SK-N-SH treated with all-trans-retinoic acid at 6 μM for 48 hours (cell line): ENCODE data around the gene WIPF2.

ENCODE experiments used
- ATAC-seq: fragments of 200-7000 bp; cut with Tn5 transposase; 3 replicates; pipeline ENCODE4 v1.9.1; 2020; ENCODE audit warnings: mild to moderate bottlenecking, moderate library complexity
- BACH2 ChIP-seq: fragments of 250-450 bp; sonication (Bioruptor Pico); IDR thresholded peaks from 2 replicates; pipeline ENCODE4 v1.9.0; 2021; ENCODE audit warnings: mild to moderate bottlenecking, borderline replicate concordance
- CSDC2 ChIP-seq: fragments of 250-450 bp; sonication (Bioruptor Pico); IDR thresholded peaks from 2 replicates; pipeline ENCODE4 v1.5.0; 2020; ENCODE audit warnings: mild to moderate bottlenecking, moderate library complexity
- ESRRG ChIP-seq: fragments of 250-450 bp; sonication (Bioruptor Pico); IDR thresholded peaks from 2 replicates; pipeline ENCODE4 v1.6.1; 2021; ENCODE audit warnings: mild to moderate bottlenecking
- GLIS3 ChIP-seq: fragments of 250-450 bp; sonication (Bioruptor Pico); IDR thresholded peaks from 2 replicates; pipeline ENCODE4 v1.5.0; 2020; ENCODE audit warnings: mild to moderate bottlenecking, moderate library complexity
- ISL1 ChIP-seq: fragments of 250-450 bp; sonication (Bioruptor Pico); IDR thresholded peaks from 2 replicates; pipeline ENCODE4 v2.1.2; 2022; ENCODE audit warnings: mild to moderate bottlenecking, moderate library complexity
- OSR1 ChIP-seq: fragments of 250-450 bp; sonication (Bioruptor Pico); IDR thresholded peaks from 2 replicates; pipeline ENCODE4 v1.8.0; 2022; ENCODE audit warnings: moderate library complexity, mild to moderate bottlenecking, inconsistent platforms
- PPARA ChIP-seq: fragments of 250-450 bp; sonication (Bioruptor Pico); IDR thresholded peaks from 2 replicates; pipeline ENCODE4 v1.5.0; 2020; ENCODE audit warnings: mild to moderate bottlenecking, borderline replicate concordance
- SNAI2 ChIP-seq: fragments of 250-450 bp; sonication (Bioruptor Pico); IDR thresholded peaks from 2 replicates; pipeline ENCODE4 v1.5.0; 2020; ENCODE audit warnings: mild to moderate bottlenecking, moderate library complexity
- TCF4 ChIP-seq: fragments of 250-450 bp; sonication (Bioruptor Pico); IDR thresholded peaks from 2 replicates; pipeline ENCODE4 v1.8.0; 2021; ENCODE audit warnings: mild to moderate bottlenecking, moderate library complexity, borderline replicate concordance
- TOX ChIP-seq: fragments of 250-450 bp; sonication (Bioruptor Pico); IDR thresholded peaks from 2 replicates; pipeline ENCODE4 v1.8.0; 2021; ENCODE audit warnings: mild to moderate bottlenecking, moderate library complexity, borderline replicate concordance
- ZC3H10 ChIP-seq: fragments of 250-450 bp; sonication (Bioruptor Pico); IDR thresholded peaks from 2 replicates; pipeline ENCODE4 v1.5.1; 2021; ENCODE audit warnings: mild to moderate bottlenecking, moderate library complexity
- ZFP3 ChIP-seq: fragments of 250-450 bp; sonication (Bioruptor Pico); IDR thresholded peaks from 2 replicates; pipeline ENCODE4 v1.5.0; 2020; ENCODE audit warnings: mild to moderate bottlenecking, moderate library complexity
- ZFP30 ChIP-seq: fragments of 450-650 bp; formaldehyde crosslinking; IDR thresholded peaks from 2 replicates; pipeline ENCODE4 v1.5.0; 2022; ENCODE audit warnings: mild to moderate bottlenecking, moderate library complexity
- ZNF565 ChIP-seq: fragments of 450-650 bp; formaldehyde crosslinking; conservative IDR thresholded peaks from 2 replicates; pipeline ENCODE4 v1.5.0; 2020; ENCODE audit warnings: low read depth, mild to moderate bottlenecking, moderate library complexity
- ZNF8 ChIP-seq: fragments of 450-650 bp; formaldehyde crosslinking; IDR thresholded peaks from 2 replicates; pipeline ENCODE4 v1.5.0; 2020; ENCODE audit warnings: mild to moderate bottlenecking, moderate library complexity
- TF ChIP-seq, protein P1 (sequence below): fragments of 250-450 bp; sonication (Bioruptor Pico); IDR thresholded peaks from 2 replicates; pipeline ENCODE4 v1.5.1; 2020; ENCODE audit warnings: low read depth, mild to moderate bottlenecking, moderate library complexity
- TF ChIP-seq, protein P2 (sequence below): fragments of 250-450 bp; sonication (Bioruptor Pico); IDR thresholded peaks from 2 replicates; pipeline ENCODE4 v1.8.0; 2020; ENCODE audit warnings: mild to moderate bottlenecking, moderate library complexity, borderline replicate concordance
- TF ChIP-seq, protein P3 (sequence below): fragments of 250-450 bp; sonication (Bioruptor Pico); IDR thresholded peaks from 2 replicates; pipeline ENCODE4 v1.5.0; 2020; ENCODE audit warnings: mild to moderate bottlenecking, moderate library complexity
- TF ChIP-seq, protein P4 (sequence below): fragments of 250-450 bp; sonication (Bioruptor Pico); IDR thresholded peaks from 2 replicates; pipeline ENCODE4 v1.5.1; 2021; ENCODE audit warnings: mild to moderate bottlenecking, moderate library complexity

WIPF2 gene

DNA sequence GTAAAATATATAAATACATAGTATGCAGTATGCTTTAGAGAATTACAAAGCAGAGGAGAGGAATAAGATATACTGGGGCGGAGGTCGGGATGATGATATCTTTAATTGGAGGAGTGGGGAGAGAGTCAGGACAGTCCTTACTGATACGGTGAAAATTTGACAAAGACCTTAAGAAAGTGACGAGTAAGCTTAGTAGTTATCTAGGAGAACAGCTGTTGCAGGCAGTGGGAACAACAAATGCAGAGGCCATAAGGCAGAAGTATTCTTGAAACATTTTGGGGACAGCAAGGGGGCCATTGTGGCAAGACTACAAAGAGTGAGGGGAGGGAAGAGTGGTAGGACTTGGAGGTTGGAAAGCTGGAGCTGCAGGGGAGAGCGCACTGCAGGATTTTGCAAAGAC is 46.2 kb downstream of the WIPF2 start (continued):
- TF ChIP-seq ZC3H10 (CRISPR knock-in tag) (no peak), ZFP30 (CRISPR knock-in tag) (no peak), BACH2 (CRISPR knock-in tag) (no peak), OSR1 (CRISPR knock-in tag) (no peak), ZNF565 (CRISPR knock-in tag) (no peak)

DNA sequence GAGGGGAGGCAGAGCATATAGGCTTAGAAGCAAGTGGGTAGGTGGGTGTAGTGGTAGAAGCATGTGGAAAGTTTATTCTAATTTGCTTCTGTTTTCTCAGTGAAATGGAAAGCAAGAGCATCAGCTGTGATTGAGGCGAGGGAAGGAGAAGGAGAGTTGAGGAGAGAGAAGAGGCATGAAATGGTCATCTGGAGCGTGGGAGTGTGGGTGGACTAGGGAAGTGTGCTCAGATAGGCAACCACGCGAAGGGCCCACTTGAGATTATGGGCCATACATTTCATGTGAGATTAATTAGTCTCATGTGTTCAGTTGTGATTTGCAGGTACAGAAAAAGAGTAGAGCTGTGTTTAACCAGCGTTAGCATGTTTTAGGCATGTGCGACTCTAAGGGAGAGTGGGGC is 47.8 kb downstream of the WIPF2 start:
- no peak for ATAC-seq
- no peak for TF ChIP-seq OSR1 (CRISPR knock-in tag)
- TF ChIP-seq ZC3H10 (CRISPR knock-in tag) = no peak
- no peak for TF ChIP-seq ZFP30 (CRISPR knock-in tag)
- TF ChIP-seq TOX (CRISPR knock-in tag) = no peak
- TF ChIP-seq GLIS3 (CRISPR knock-in tag) = no peak
- TF ChIP-seq TCF4 (CRISPR knock-in tag) = no peak
- TF ChIP-seq ESRRG = no peak
- no peak for TF ChIP-seq BACH2 (CRISPR knock-in tag)
- TF ChIP-seq, protein P1, sequence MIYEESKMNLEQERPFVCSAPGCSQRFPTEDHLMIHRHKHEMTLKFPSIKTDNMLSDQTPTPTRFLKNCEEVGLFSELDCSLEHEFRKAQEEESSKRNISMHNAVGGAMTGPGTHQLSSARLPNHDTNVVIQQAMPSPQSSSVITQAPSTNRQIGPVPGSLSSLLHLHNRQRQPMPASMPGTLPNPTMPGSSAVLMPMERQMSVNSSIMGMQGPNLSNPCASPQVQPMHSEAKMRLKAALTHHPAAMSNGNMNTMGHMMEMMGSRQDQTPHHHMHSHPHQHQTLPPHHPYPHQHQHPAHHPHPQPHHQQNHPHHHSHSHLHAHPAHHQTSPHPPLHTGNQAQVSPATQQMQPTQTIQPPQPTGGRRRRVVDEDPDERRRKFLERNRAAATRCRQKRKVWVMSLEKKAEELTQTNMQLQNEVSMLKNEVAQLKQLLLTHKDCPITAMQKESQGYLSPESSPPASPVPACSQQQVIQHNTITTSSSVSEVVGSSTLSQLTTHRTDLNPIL = no peak
- no peak for TF ChIP-seq PPARA (CRISPR knock-in tag)
- no peak for TF ChIP-seq CSDC2 (CRISPR knock-in tag)
- TF ChIP-seq SNAI2 = no peak

DNA sequence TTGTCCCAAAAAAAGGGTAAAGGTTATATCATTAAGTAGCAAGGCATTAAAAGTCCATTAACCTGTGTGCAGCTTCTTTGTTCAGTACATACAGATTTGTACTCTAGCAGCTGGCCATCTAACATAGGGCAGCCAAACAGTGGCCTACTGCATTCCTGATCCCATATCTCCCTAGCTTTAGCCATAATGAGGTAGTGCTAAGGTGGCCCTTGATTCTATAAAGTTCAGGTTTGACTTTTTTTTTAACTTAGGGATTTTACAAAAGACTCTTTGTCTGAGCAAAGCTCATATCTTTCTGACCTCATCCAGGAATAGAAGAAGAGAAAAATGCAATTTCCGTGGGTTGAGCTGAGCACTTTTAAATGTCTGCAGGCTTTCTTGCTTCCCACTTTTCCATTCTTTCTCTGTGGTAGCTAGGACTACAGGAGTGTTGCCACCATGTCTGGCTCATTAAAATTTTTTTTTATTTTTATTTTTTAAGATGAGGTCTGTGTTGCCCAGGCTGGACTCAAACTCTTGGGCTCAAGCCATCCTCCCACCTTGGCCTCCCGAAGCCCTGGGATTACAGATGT is 49.1 kb downstream of the WIPF2 start:
- ATAC-seq = no peak
- TF ChIP-seq, protein P2, sequence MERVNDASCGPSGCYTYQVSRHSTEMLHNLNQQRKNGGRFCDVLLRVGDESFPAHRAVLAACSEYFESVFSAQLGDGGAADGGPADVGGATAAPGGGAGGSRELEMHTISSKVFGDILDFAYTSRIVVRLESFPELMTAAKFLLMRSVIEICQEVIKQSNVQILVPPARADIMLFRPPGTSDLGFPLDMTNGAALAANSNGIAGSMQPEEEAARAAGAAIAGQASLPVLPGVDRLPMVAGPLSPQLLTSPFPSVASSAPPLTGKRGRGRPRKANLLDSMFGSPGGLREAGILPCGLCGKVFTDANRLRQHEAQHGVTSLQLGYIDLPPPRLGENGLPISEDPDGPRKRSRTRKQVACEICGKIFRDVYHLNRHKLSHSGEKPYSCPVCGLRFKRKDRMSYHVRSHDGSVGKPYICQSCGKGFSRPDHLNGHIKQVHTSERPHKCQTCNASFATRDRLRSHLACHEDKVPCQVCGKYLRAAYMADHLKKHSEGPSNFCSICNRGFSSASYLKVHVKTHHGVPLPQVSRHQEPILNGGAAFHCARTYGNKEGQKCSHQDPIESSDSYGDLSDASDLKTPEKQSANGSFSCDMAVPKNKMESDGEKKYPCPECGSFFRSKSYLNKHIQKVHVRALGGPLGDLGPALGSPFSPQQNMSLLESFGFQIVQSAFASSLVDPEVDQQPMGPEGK = no peak
- TF ChIP-seq TCF4 (CRISPR knock-in tag) = no peak
- TF ChIP-seq ZNF8 (CRISPR knock-in tag) = no peak
- TF ChIP-seq, protein P1 = no peak
- TF ChIP-seq, protein P3, sequence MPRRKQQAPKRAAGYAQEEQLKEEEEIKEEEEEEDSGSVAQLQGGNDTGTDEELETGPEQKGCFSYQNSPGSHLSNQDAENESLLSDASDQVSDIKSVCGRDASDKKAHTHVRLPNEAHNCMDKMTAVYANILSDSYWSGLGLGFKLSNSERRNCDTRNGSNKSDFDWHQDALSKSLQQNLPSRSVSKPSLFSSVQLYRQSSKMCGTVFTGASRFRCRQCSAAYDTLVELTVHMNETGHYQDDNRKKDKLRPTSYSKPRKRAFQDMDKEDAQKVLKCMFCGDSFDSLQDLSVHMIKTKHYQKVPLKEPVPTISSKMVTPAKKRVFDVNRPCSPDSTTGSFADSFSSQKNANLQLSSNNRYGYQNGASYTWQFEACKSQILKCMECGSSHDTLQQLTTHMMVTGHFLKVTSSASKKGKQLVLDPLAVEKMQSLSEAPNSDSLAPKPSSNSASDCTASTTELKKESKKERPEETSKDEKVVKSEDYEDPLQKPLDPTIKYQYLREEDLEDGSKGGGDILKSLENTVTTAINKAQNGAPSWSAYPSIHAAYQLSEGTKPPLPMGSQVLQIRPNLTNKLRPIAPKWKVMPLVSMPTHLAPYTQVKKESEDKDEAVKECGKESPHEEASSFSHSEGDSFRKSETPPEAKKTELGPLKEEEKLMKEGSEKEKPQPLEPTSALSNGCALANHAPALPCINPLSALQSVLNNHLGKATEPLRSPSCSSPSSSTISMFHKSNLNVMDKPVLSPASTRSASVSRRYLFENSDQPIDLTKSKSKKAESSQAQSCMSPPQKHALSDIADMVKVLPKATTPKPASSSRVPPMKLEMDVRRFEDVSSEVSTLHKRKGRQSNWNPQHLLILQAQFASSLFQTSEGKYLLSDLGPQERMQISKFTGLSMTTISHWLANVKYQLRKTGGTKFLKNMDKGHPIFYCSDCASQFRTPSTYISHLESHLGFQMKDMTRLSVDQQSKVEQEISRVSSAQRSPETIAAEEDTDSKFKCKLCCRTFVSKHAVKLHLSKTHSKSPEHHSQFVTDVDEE (CRISPR knock-in tag) = no peak
- TF ChIP-seq, protein P4, sequence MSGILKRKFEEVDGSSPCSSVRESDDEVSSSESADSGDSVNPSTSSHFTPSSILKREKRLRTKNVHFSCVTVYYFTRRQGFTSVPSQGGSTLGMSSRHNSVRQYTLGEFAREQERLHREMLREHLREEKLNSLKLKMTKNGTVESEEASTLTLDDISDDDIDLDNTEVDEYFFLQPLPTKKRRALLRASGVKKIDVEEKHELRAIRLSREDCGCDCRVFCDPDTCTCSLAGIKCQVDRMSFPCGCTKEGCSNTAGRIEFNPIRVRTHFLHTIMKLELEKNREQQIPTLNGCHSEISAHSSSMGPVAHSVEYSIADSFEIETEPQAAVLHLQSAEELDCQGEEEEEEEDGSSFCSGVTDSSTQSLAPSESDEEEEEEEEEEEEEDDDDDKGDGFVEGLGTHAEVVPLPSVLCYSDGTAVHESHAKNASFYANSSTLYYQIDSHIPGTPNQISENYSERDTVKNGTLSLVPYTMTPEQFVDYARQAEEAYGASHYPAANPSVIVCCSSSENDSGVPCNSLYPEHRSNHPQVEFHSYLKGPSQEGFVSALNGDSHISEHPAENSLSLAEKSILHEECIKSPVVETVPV = no peak
- TF ChIP-seq ISL1 (CRISPR knock-in tag) = no peak
- TF ChIP-seq ZFP3 = no peak
- no peak for TF ChIP-seq ZC3H10 (CRISPR knock-in tag)

DNA sequence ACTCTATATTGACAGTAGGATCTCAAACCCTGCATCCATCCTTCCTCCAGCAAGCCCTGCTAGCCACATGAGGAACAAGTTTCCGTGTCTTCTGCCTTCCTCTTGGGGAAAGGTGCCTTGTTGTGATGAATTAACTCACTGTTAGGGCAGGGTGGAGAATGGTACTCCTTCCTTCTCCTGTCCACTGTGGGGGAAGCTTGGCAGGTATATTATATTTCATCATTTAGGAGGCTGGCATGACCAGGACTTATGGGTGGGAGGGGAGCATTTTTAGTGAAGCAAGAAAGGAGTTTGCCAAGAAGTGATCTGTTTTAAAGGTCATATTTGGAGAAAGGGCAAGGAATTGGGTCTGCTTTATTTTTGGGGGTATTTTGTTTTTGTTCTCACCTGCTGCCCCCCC is 59.3 kb downstream of the WIPF2 start:
- TF ChIP-seq, protein P4 = no peak
- no peak for ATAC-seq
